IPS-11a (cell line): ENCODE measurements around the gene ATP6V1C2.
"Not testable (repeated sequence)": the region's sequence is repeated elsewhere in the genome, so short reads cannot be mapped to it uniquely, and the experiment has no call there.

Experiments
- H3K4me3 ChIP-seq: one replicate; pipeline ENCODE4 v1.5.1; 2013; ENCODE audit warnings: low read depth, low read length, control low read depth

ATP6V1C2 gene

GRCh38 chr2:10811517-10811916 lies 90.1 kb downstream of the ATP6V1C2 start:
- H3K4me3 ChIP-seq: peak overlapping the region; percentile 81

- peak within 1 kb of the TSS; percentile 81 for H3K4me3 ChIP-seq
These were observed 91.1 kb downstream of the ATP6V1C2 start, which contains the start of gene PDIA6 for GRCh38 chr2:10812362-10813162. TSS of gene PDIA6 (minus strand) at chr2:10812785. CDS start at chr2:10812696, 89 bp downstream.

- peak overlapping the region; percentile 10 for H3K4me3 ChIP-seq
These were observed 92.0 kb downstream of the ATP6V1C2 start for GRCh38 chr2:10813163-10814138.

GRCh38 chr2:10814142-10814541 lies 92.7 kb downstream of the ATP6V1C2 start:
- no peak overlapping the region for H3K4me3 ChIP-seq

- H3K4me3 ChIP-seq: no peak overlapping the region
These were observed 93.3 kb downstream of the ATP6V1C2 start for GRCh38 chr2:10814571-10815331.

GRCh38 chr2:10817413-10817812 lies 96.0 kb downstream of the ATP6V1C2 start:
- no peak overlapping the region for H3K4me3 ChIP-seq

- not testable (repeated sequence) for H3K4me3 ChIP-seq
These were observed 96.9 kb downstream of the ATP6V1C2 start for GRCh38 chr2:10818305-10818704.

GRCh38 chr2:10818984-10819383 lies 97.6 kb downstream of the ATP6V1C2 start:
- H3K4me3 ChIP-seq: no peak overlapping the region

- H3K4me3 ChIP-seq: no peak overlapping the region
These were observed 98.4 kb downstream of the ATP6V1C2 start for GRCh38 chr2:10819714-10820314.

- no peak overlapping the region for H3K4me3 ChIP-seq
These were observed 99.1 kb downstream of the ATP6V1C2 start for GRCh38 chr2:10820562-10820961.

GRCh38 chr2:10820978-10821695 lies 99.7 kb downstream of the ATP6V1C2 start:
- no peak overlapping the region for H3K4me3 ChIP-seq

GRCh38 chr2:10824191-10824590 lies 102.8 kb downstream of the ATP6V1C2 start:
- no peak overlapping the region for H3K4me3 ChIP-seq

GRCh38 chr2:10826026-10826425 lies 104.6 kb downstream of the ATP6V1C2 start:
- H3K4me3 ChIP-seq: no peak overlapping the region

GRCh38 chr2:10826625-10827024 lies 105.2 kb downstream of the ATP6V1C2 start:
- H3K4me3 ChIP-seq: no peak overlapping the region

GRCh38 chr2:10828346-10828745 lies 106.9 kb downstream of the ATP6V1C2 start:
- no peak overlapping the region for H3K4me3 ChIP-seq

GRCh38 chr2:10829299-10829698 lies 107.9 kb downstream of the ATP6V1C2 start:
- H3K4me3 ChIP-seq: no peak overlapping the region

- H3K4me3 ChIP-seq: no peak overlapping the region
These were observed 108.8 kb downstream of the ATP6V1C2 start for GRCh38 chr2:10830203-10830602.

- no peak overlapping the region for H3K4me3 ChIP-seq
These were observed 109.4 kb downstream of the ATP6V1C2 start for GRCh38 chr2:10830641-10831399.

- no peak overlapping the region for H3K4me3 ChIP-seq
These were observed 110.1 kb downstream of the ATP6V1C2 start for GRCh38 chr2:10831400-10831985.
